BLaER1 treated with 17β-estradiol and CSF1 and Interleukin-3, amounts not matched to agents 10 nM and 100 nM (cell line): ENCODE data around the gene GSTM3.

Source experiments
- H3K27ac ChIP-seq, 11 experiments: shearing (Covaris generic); formaldehyde crosslinking; 2 replicates each; pipeline ENCODE4 v1.8.1; 2022
- H3K27me3 ChIP-seq, 11 experiments: shearing (Covaris generic); formaldehyde crosslinking; 2 replicates each; pipeline ENCODE4 v1.8.1; 2022
- H3K36me3 ChIP-seq, 11 experiments: shearing (Covaris generic); formaldehyde crosslinking; 2 replicates each; pipeline ENCODE4 v1.8.1; 2022
- H3K4me1 ChIP-seq, 10 experiments: shearing (Covaris generic); formaldehyde crosslinking; 2 replicates each; pipeline ENCODE4 v1.8.1; 2022
- H3K4me2 ChIP-seq, 11 experiments: shearing (Covaris generic); formaldehyde crosslinking; 2 replicates each; pipeline ENCODE4 v1.8.1; 2022
- H3K4me3 ChIP-seq, 10 experiments: shearing (Covaris generic); formaldehyde crosslinking; 2 replicates each; pipeline ENCODE4 v1.8.1; 2022
- H3K9ac ChIP-seq, 11 experiments: shearing (Covaris generic); formaldehyde crosslinking; 2 replicates each; pipeline ENCODE4 v1.8.1; 2022
- H3K9me3 ChIP-seq, 11 experiments: shearing (Covaris generic); formaldehyde crosslinking; replicated peaks in 1 of 11; 2 replicates each; pipeline ENCODE4 v1.8.1; 2022
- H4K20me1 ChIP-seq, 11 experiments: shearing (Covaris generic); formaldehyde crosslinking; 2 replicates each; pipeline ENCODE4 v1.8.1; 2022
- Cebpa-rat ChIP-seq, 11 experiments: shearing (Covaris generic); IDR thresholded peaks; 2 replicates each; pipeline ENCODE4 v1.8.1; 2022

GSTM3 gene

GRCh38 chr1:109786112-109786480 lies 45.3 kb upstream of the GSTM3 start:
- Histone ChIP-seq H3K4me1 (peaks cover 29 to 54% (median 48%) of the 10 kb centered on the region in 10 experiments), H3K27ac (peak overlapping the region in 4 of 11 experiments; percentile 3 to 93 (median 24); a peak in 5 of 22 replicates), H3K27me3 (no peaks in the 10 kb centered on the region), H3K4me2 (peak overlapping the region in 7 of 11 experiments; percentile 14 to 96 (median 49); a peak in 14 of 22 replicates), H4K20me1 (no peaks in the 10 kb centered on the region), H3K4me3 (no peak overlapping the region), H3K9me3 (peaks cover 2 to 4% (median 3%) of the 10 kb centered on the region in 11 experiments; a peak in 18 of 22 replicates), H3K9ac (no peak overlapping the region; a peak in 1 of 22 replicates), H3K36me3 (no peaks in the 10 kb centered on the region; a peak in 1 of 22 replicates)
- no peak for TF ChIP-seq Cebpa-rat (IDR thresholded peaks at IDR 0.05)

DNA sequence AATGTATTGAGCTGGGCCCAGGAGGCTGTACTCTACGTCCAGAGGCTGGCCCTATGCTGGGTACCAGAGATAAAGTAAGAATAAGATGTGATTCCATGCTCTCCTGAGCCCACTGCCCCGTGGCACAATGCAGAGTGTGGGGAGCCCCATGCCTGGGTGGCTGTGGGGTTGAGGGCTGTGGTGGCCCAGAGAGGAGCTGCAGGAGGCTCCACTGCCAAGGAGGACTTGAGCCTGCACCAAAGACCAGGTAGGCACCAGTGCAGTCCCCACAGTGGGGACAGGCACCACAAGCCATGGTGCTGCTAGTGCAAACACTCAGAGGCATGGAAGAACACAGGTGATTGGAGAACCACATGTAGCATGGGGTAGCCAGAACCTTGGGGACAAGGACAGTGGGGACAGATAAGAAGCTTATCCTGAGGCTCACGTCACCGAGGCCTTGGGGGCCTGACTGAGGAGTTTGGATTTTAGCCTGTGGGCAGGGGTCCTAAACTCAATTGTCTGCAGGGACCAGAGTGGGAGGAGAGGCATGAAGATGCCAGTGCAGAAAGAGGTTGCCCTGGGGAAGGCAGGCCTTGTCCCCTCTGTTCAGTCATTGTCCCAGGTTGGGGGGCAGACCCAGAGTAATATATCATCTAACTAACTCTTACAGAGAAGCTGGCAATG lies 44.7 kb upstream of the GSTM3 start:
- no peak overlapping the region for H3K4me3 ChIP-seq
- H3K9ac ChIP-seq = no peak overlapping the region
- H3K27me3 ChIP-seq = no peaks in the 10 kb centered on the region
- H4K20me1 ChIP-seq = no peaks in the 10 kb centered on the region
- TF ChIP-seq Cebpa-rat (IDR thresholded peaks at IDR 0.05) = no peak
- H3K27ac ChIP-seq = peak overlapping the region in 3 of 11 experiments; percentile 3 to 93 (median 38); a peak in 3 of 22 replicates
- peaks cover 6 to 9% (median 9%) of the 10 kb centered on the region in 11 experiments; a peak in 19 of 22 replicates for H3K9me3 ChIP-seq
- peak overlapping the region in 3 of 11 experiments; percentile 33 to 95 (median 49); a peak in 5 of 22 replicates for H3K4me2 ChIP-seq
- H3K4me1 ChIP-seq = peaks cover 24 to 48% (median 43%) of the 10 kb centered on the region in 10 experiments
- H3K36me3 ChIP-seq = no peaks in the 10 kb centered on the region; a peak in 1 of 22 replicates

- no peak overlapping the region for H3K4me2 ChIP-seq
- no peak overlapping the region for H3K9ac ChIP-seq
- no peak overlapping the region for H3K4me3 ChIP-seq
- no peaks in the 10 kb centered on the region; a peak in 1 of 22 replicates for H3K36me3 ChIP-seq
- H3K27me3 ChIP-seq = no peaks in the 10 kb centered on the region
- H3K9me3 ChIP-seq = peaks cover 6 to 17% (median 13%) of the 10 kb centered on the region in 11 experiments; a peak in 19 of 22 replicates
- TF ChIP-seq Cebpa-rat (IDR thresholded peaks at IDR 0.05) = no peak
- peaks cover 15 to 40% (median 34%) of the 10 kb centered on the region in 10 experiments for H3K4me1 ChIP-seq
- no peaks in the 10 kb centered on the region for H4K20me1 ChIP-seq
- peak overlapping the region in 2 of 11 experiments; percentile 21 to 93; a peak in 2 of 22 replicates for H3K27ac ChIP-seq
These were observed 43.9 kb upstream of the GSTM3 start for GRCh38 chr1:109784551-109785252.

DNA sequence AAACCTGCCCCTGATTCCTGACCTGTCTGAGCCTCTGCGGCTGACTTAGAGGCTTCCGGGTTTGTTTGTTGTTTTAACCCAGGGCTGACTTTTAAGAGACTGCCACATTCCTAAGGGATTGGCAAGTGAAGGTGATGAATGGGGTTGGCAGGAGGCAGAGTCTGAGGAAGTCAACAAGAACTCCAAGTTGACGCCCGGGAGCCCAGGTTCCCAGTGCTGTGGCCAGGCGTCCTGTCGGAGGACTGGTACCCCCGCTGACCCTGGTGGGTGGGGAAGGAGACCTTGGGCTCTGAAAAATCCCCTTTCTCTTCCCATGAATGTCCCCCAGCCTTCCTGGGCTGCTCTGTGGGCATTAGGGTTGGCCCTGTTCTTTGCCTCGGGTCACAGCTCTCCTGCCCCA lies 42.6 kb upstream of the GSTM3 start:
- Histone ChIP-seq H4K20me1 (no peaks in the 10 kb centered on the region), H3K27ac (peak overlapping the region in 5 of 11 experiments; percentile 15 to 53 (median 29); a peak in 4 of 22 replicates), H3K27me3 (no peaks in the 10 kb centered on the region), H3K4me1 (peaks cover 3 to 27% (median 22%) of the 10 kb centered on the region in 10 experiments; a peak in 18 of 20 replicates), H3K4me2 (no peak overlapping the region), H3K4me3 (no peak overlapping the region), H3K9me3 (peaks cover 6 to 18% (median 13%) of the 10 kb centered on the region in 11 experiments; a peak in 19 of 22 replicates), H3K36me3 (no peaks in the 10 kb centered on the region; a peak in 1 of 22 replicates), H3K9ac (no peak overlapping the region)
- TF ChIP-seq Cebpa-rat (IDR thresholded peaks at IDR 0.05) = no peak

DNA sequence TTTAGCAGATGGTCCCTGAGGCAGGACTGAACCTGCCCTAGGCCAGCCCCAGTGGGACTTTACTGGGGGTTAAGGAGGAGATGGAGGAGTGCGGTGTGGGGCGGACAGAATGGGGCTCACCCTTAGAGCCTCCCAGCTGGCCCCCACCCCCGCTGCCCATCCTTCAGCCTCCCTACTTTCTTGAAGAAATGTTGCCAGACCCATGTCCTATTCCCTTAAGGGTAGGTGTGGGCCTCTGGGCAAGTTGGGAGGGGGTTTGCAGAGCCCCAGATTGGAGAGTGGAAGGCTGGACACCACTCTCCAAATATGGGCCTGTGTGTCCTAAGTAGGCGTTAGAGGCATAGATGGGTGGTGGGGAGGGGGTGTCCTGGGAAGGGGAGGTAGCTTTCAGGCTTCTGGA lies 42.1 kb upstream of the GSTM3 start:
- Histone ChIP-seq H3K9me3 (peaks cover 6 to 18% (median 13%) of the 10 kb centered on the region in 11 experiments; a peak in 19 of 22 replicates), H3K27me3 (no peaks in the 10 kb centered on the region), H4K20me1 (no peaks in the 10 kb centered on the region), H3K36me3 (no peaks in the 10 kb centered on the region; a peak in 1 of 22 replicates), H3K4me3 (no peak overlapping the region), H3K4me1 (peaks cover 0 to 25% (median 18%) of the 10 kb centered on the region in 10 experiments; a peak in 14 of 20 replicates), H3K4me2 (no peak overlapping the region), H3K27ac (peak overlapping the region in 2 of 11 experiments; percentile 30 to 53; a peak in 1 of 22 replicates), H3K9ac (no peak overlapping the region)
- TF ChIP-seq Cebpa-rat (IDR thresholded peaks at IDR 0.05) = no peak

DNA sequence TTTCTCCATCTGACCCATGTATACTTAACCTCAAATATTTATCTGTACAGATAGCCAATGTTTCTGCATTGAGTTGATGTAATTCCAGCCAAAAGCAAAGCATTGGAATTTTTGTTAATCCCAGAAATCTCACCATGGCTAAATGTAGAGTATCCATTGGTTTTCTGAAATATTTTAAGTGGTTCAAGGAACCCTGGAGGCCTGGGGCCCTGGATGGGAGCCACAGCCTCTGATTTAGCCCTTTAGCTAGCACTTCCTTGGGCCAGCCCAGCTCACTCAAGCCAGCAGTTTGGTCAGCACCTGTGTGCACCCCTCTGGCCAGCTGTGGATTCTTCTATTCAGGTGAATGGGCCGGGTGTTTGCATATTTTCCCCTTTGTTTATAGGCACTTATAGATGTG lies 41.7 kb upstream of the GSTM3 start:
- Histone ChIP-seq H3K4me1 (peaks cover 0 to 25% (median 15%) of the 10 kb centered on the region in 10 experiments; a peak in 17 of 20 replicates), H3K36me3 (no peaks in the 10 kb centered on the region; a peak in 1 of 22 replicates), H3K27ac (0 out of 22 replicates have a peak overlapping the region, but pooled peaks of 1 of the 11 experiments have one; percentile 30), H3K4me3 (no peak overlapping the region), H3K4me2 (no peak overlapping the region), H3K9ac (no peak overlapping the region), H3K9me3 (peaks cover 6 to 18% (median 13%) of the 10 kb centered on the region in 11 experiments; a peak in 19 of 22 replicates), H4K20me1 (no peaks in the 10 kb centered on the region), H3K27me3 (no peaks in the 10 kb centered on the region)
- TF ChIP-seq Cebpa-rat (IDR thresholded peaks at IDR 0.05) = no peak

GRCh38 chr1:109781806-109782205 lies 41.0 kb upstream of the GSTM3 start:
- no peak for TF ChIP-seq Cebpa-rat (IDR thresholded peaks at IDR 0.05)
- Histone ChIP-seq H3K4me1 (peaks cover 0 to 26% (median 17%) of the 10 kb centered on the region in 10 experiments; a peak in 17 of 20 replicates), H4K20me1 (no peaks in the 10 kb centered on the region), H3K9ac (no peak overlapping the region), H3K27ac (no peak overlapping the region), H3K36me3 (no peaks in the 10 kb centered on the region; a peak in 1 of 22 replicates), H3K9me3 (peaks cover 6 to 18% (median 13%) of the 10 kb centered on the region in 11 experiments; a peak in 19 of 22 replicates), H3K27me3 (no peaks in the 10 kb centered on the region), H3K4me3 (no peak overlapping the region), H3K4me2 (no peak overlapping the region)

GRCh38 chr1:109780982-109781381 lies 40.1 kb upstream of the GSTM3 start:
- TF ChIP-seq Cebpa-rat (IDR thresholded peaks at IDR 0.05) = no peak
- H3K4me1 ChIP-seq = peaks cover 0 to 18% (median 12%) of the 10 kb centered on the region in 10 experiments; a peak in 16 of 20 replicates
- no peaks in the 10 kb centered on the region for H3K27me3 ChIP-seq

More at GRCh38 chr1:109780982-109781381, 40.1 kb upstream of the GSTM3 start:
- Histone ChIP-seq H3K4me2 (no peak overlapping the region), H3K4me3 (no peak overlapping the region), H3K36me3 (no peaks in the 10 kb centered on the region; a peak in 1 of 22 replicates), H3K9me3 (peaks cover 6 to 18% (median 13%) of the 10 kb centered on the region in 11 experiments; a peak in 19 of 22 replicates), H3K9ac (no peak overlapping the region), H3K27ac (no peak overlapping the region), H4K20me1 (no peaks in the 10 kb centered on the region)
